Ascending aorta (tissue), 2 donors: ENCODE measurements around the gene NSUN5. TPM values are rescaled to one million over a fixed set of nuclear protein-coding genes. Genes with fewer than 3 reads are reported as not detected.

Experiments used
- DNase-seq, 2 donors: peaks; one replicate each; pipeline ENCODE4 v3.0.0-alpha.2; 2019; ENCODE audit warnings: low spot score in 2 of 2
- H3K27ac ChIP-seq, 2 donors: fragments of 200-600 bp; sonication (generic); one replicate each; pipeline ENCODE4 v1.5.1; 2016 to 2017; ENCODE audit warnings: mild to moderate bottlenecking in 1 of 2
- H3K27me3 ChIP-seq: fragments of 200-600 bp; sonication (generic); one replicate; pipeline ENCODE4 v1.5.1; 2017
- H3K36me3 ChIP-seq, 2 donors: fragments of 200-600 bp; sonication (generic); one replicate each; pipeline ENCODE4 v1.5.1; 2016
- H3K4me1 ChIP-seq, 2 donors: fragments of 200-600 bp; sonication (generic); one replicate each; pipeline ENCODE4 v1.5.1; 2016 to 2017; ENCODE audit warnings: mild to moderate bottlenecking in 1 of 2
- H3K4me3 ChIP-seq, 2 donors: fragments of 200-600 bp; sonication (generic); one replicate each; pipeline ENCODE4 v1.5.1; 2016 to 2017; ENCODE audit warnings: mild to moderate bottlenecking in 1 of 2
- H3K9me3 ChIP-seq, 2 donors: fragments of 200-600 bp; sonication (generic); one replicate each; pipeline ENCODE4 v1.5.1; 2016
- CTCF ChIP-seq, 3 experiments: fragments of 200-600 bp in 2 of 3; fragments of 450-650 bp in 1 of 3; sonication (generic) in 2 of 3; IDR thresholded peaks; one replicate each; pipeline ENCODE4 v1.5.1; 2016 to 2019; ENCODE audit warnings: antibody characterized with exemption in 3 of 3, mild to moderate bottlenecking in 1 of 3, moderate library complexity in 1 of 3
- intact Hi-C: fragments of 100-400 bp; cut with DNase I; formaldehyde crosslinking; loops from one replicate; pipeline ENCODE4 v1.15.1; 2023
- total RNA-seq: library from RNA; depleted of rRNA; stranded (reverse); fragments of >200 nt; gene quantifications from one replicate; pipeline ENCODE4 v1.1.0, GENCODE V29; 2016

NSUN5 gene
- total RNA-seq, 1 donor from 2014 or later = 9.8 TPM

GRCh38 chr7:73351447-73352167, 43.0 kb upstream of the NSUN5 start:
- Histone ChIP-seq H3K36me3 (no peaks in the 10 kb centered on the region), H3K27ac (no peak overlapping the region), H3K4me3 (no peak overlapping the region), H3K27me3 (no peaks in the 10 kb centered on the region), H3K4me1 (no peaks in the 10 kb centered on the region), H3K9me3 (no peaks in the 10 kb centered on the region)
- DNase-seq = no peak
- no peak for TF ChIP-seq CTCF (IDR thresholded peaks at IDR 0.05)
- intact Hi-C loops = no loop called here

GRCh38 chr7:73350306-73351068, 41.9 kb upstream of the NSUN5 start:
- Histone ChIP-seq H3K4me1 (no peaks in the 10 kb centered on the region), H3K4me3 (no peak overlapping the region), H3K27ac (no peak overlapping the region), H3K9me3 (no peaks in the 10 kb centered on the region), H3K36me3 (no peaks in the 10 kb centered on the region), H3K27me3 (no peaks in the 10 kb centered on the region)
- intact Hi-C loops = no loop called here
- DNase-seq = no peak
- TF ChIP-seq CTCF (IDR thresholded peaks at IDR 0.05) = no peak

- Histone ChIP-seq H3K9me3 (no peaks in the 10 kb centered on the region), H3K4me1 (no peaks in the 10 kb centered on the region), H3K36me3 (no peaks in the 10 kb centered on the region), H3K4me3 (no peak overlapping the region), H3K27ac (no peak overlapping the region), H3K27me3 (no peaks in the 10 kb centered on the region)
- TF ChIP-seq CTCF (IDR thresholded peaks at IDR 0.05) = no peak
- intact Hi-C loops = no loop called here
- no peak for DNase-seq
These were observed 41.1 kb upstream of the NSUN5 start for GRCh38 chr7:73349763-73350162.

- Histone ChIP-seq H3K9me3 (no peaks in the 10 kb centered on the region), H3K27ac (no peak overlapping the region), H3K27me3 (no peaks in the 10 kb centered on the region), H3K4me3 (no peak overlapping the region), H3K36me3 (no peaks in the 10 kb centered on the region), H3K4me1 (no peaks in the 10 kb centered on the region)
- no peak for TF ChIP-seq CTCF (IDR thresholded peaks at IDR 0.05)
- intact Hi-C loops = no loop called here
- DNase-seq = no peak
These were observed 37.3 kb upstream of the NSUN5 start for GRCh38 chr7:73345951-73346350.

- Histone ChIP-seq H3K4me3 (no peak overlapping the region), H3K4me1 (no peaks in the 10 kb centered on the region), H3K36me3 (no peaks in the 10 kb centered on the region), H3K27me3 (no peaks in the 10 kb centered on the region), H3K9me3 (no peaks in the 10 kb centered on the region), H3K27ac (no peak overlapping the region)
- DNase-seq = no peak
- intact Hi-C loops = no loop called here
- no peak for TF ChIP-seq CTCF (IDR thresholded peaks at IDR 0.05)
These were observed 36.9 kb upstream of the NSUN5 start for GRCh38 chr7:73345538-73345937.
